IMR-90 (cell line): ENCODE data around the gene CD300LB. TPM values are rescaled to one million over a fixed set of nuclear protein-coding genes. Genes with fewer than 3 reads are reported as not detected.

Experiments
- ATAC-seq: fragments of 200-7000 bp; cut with Tn5 transposase; 2 replicates; pipeline ENCODE4 v1.9.1; 2020; ENCODE audit warnings: low read depth, mild to moderate bottlenecking, moderate library complexity
- BruUV-seq: library from RNA; stranded (reverse); fragments of 400-500 nt; replicated peaks from 2 replicates; lab custom pipeline; 2021; lab: Mats Ljungman, UMichigan
- CTCF ChIA-PET: fragments of 300-600 bp; formaldehyde crosslinking; extraction: SDS; loops from one replicate; lab custom pipeline; 2021; ENCODE audit warnings: antibody characterized with exemption; lab: Yijun Ruan, JAX
- POLR2A ChIA-PET: fragments of 300-600 bp; sonication (Branson Sonifier 250); formaldehyde crosslinking; loops from one replicate; lab custom pipeline; 2022; ENCODE audit warnings: antibody characterized with exemption; ENCODE audit not compliant: unreplicated experiment; lab: Charles Lee
- DNase-seq: peaks from one replicate; pipeline ENCODE4 v3.0.0; 2013
- H2AFZ ChIP-seq: replicated peaks from 2 replicates; pipeline ENCODE3; 2013; ENCODE audit warnings: low read length, mild to moderate bottlenecking; ENCODE audit not compliant: poor library complexity
- H2AK5ac ChIP-seq: 2 replicates; pipeline ENCODE4 v1.6.1; 2013; ENCODE audit warnings: low read depth, low read length, inconsistent platforms
- H2AK9ac ChIP-seq: replicated peaks from 2 replicates; pipeline ENCODE3; 2013; ENCODE audit warnings: mild to moderate bottlenecking, low read depth, low read length, moderate library complexity; ENCODE audit not compliant: poor library complexity
- H2BK120ac ChIP-seq: 2 replicates; pipeline ENCODE4 v1.6.1; 2013; ENCODE audit warnings: low read depth, low read length, inconsistent platforms
- H2BK15ac ChIP-seq: 3 replicates; pipeline ENCODE4 v1.6.1; 2013; ENCODE audit warnings: low read depth, low read length, inconsistent platforms
- H2BK20ac ChIP-seq: 2 replicates; pipeline ENCODE4 v1.6.1; 2013; ENCODE audit warnings: low read depth, mild to moderate bottlenecking, inconsistent platforms, low read length, moderate library complexity
- H2BK5ac ChIP-seq: 2 replicates; pipeline ENCODE4 v1.6.1; 2013; ENCODE audit warnings: mild to moderate bottlenecking, low read depth, low read length, inconsistent platforms; ENCODE audit not compliant: poor library complexity, severe bottlenecking
- H3K14ac ChIP-seq: replicated peaks from 2 replicates; pipeline ENCODE4 v1.6.1; 2013; ENCODE audit warnings: low read depth, low read length, inconsistent platforms
- H3K18ac ChIP-seq: 2 replicates; pipeline ENCODE4 v1.6.1; 2013; ENCODE audit warnings: low read depth, low read length, control low read depth
- H3K23ac ChIP-seq: 2 replicates; pipeline ENCODE4 v1.6.1; 2013; ENCODE audit warnings: low read depth, low read length, inconsistent platforms
- H3K27ac ChIP-seq: 2 replicates; pipeline ENCODE4 v1.5.1; 2013; ENCODE audit warnings: mild to moderate bottlenecking, control low read depth, low read length; ENCODE audit not compliant: insufficient read depth
- H3K27me3 ChIP-seq: 2 replicates; pipeline ENCODE4 v1.6.1; 2013; ENCODE audit warnings: low read length; ENCODE audit not compliant: control insufficient read depth, insufficient read depth
- H3K36me3 ChIP-seq: 2 replicates; pipeline ENCODE4 v1.6.1; 2013; ENCODE audit warnings: low read length, mixed read lengths; ENCODE audit not compliant: control insufficient read depth, insufficient read depth
- H3K4ac ChIP-seq: 2 replicates; pipeline ENCODE4 v1.6.1; 2013; ENCODE audit warnings: low read depth, low read length, inconsistent platforms
- H3K4me1 ChIP-seq: 2 replicates; pipeline ENCODE4 v1.6.1; 2013; ENCODE audit warnings: low read length, mixed read lengths; ENCODE audit not compliant: control insufficient read depth, insufficient read depth
- H3K4me2 ChIP-seq: 2 replicates; pipeline ENCODE4 v1.6.1; 2013; ENCODE audit warnings: low read depth, mild to moderate bottlenecking, control low read depth, low read length, moderate library complexity
- H3K4me3 ChIP-seq: 2 replicates; pipeline ENCODE4 v1.5.1; 2013; ENCODE audit warnings: low read depth, mild to moderate bottlenecking, control low read depth, low read length, moderate library complexity; ENCODE audit not compliant: insufficient read depth
- H3K56ac ChIP-seq: 2 replicates; pipeline ENCODE4 v1.6.1; 2013; ENCODE audit warnings: low read length, inconsistent platforms; ENCODE audit not compliant: insufficient read depth; ENCODE audit errors: extremely low read depth
- H3K79me1 ChIP-seq, 2 experiments: 2 replicates each; pipeline ENCODE4 v1.6.1; 2013; ENCODE audit warnings: low read length in 2 of 2, inconsistent platforms in 1 of 2, low read depth in 1 of 2
- H3K9ac ChIP-seq: 2 replicates; pipeline ENCODE4 v1.6.1; 2013; ENCODE audit warnings: low read depth, low read length, control low read depth
- H3K9me1 ChIP-seq: 2 replicates; pipeline ENCODE4 v1.6.1; 2013; ENCODE audit warnings: low read length, inconsistent platforms; ENCODE audit not compliant: insufficient read depth
- H3K9me3 ChIP-seq: 2 replicates; pipeline ENCODE4 v1.6.1; 2013; ENCODE audit warnings: low read length; ENCODE audit not compliant: control insufficient read depth, insufficient read depth
- H4K20me1 ChIP-seq: 2 replicates; pipeline ENCODE4 v1.6.1; 2013; ENCODE audit warnings: low read length, inconsistent platforms; ENCODE audit not compliant: insufficient read depth
- H4K5ac ChIP-seq: 2 replicates; pipeline ENCODE4 v1.6.1; 2013; ENCODE audit warnings: mild to moderate bottlenecking, low read depth, low read length, control low read depth
- H4K8ac ChIP-seq, 2 experiments: 2 replicates each; pipeline ENCODE4 v1.6.1; 2013; ENCODE audit warnings: low read depth in 2 of 2, low read length in 2 of 2, control low read depth in 1 of 2, inconsistent platforms in 1 of 2
- H4K91ac ChIP-seq: 2 replicates; pipeline ENCODE4 v1.6.1; 2013; ENCODE audit warnings: low read depth, low read length, inconsistent platforms; ENCODE audit not compliant: insufficient read depth
- BHLHE40 ChIP-seq: fragments of 150-350 bp; IDR thresholded peaks from 2 replicates; pipeline ENCODE4 v1.6.1; 2016; ENCODE audit warnings: mild to moderate bottlenecking, low read depth, low read length
- CEBPB ChIP-seq: IDR thresholded peaks from 2 replicates; pipeline ENCODE4 v1.6.1; 2012; ENCODE audit warnings: low read depth, low read length, improper control_type of control experiment
- CHD1 ChIP-seq: IDR thresholded peaks from 2 replicates; pipeline ENCODE4 v1.6.1; 2012; ENCODE audit warnings: low read depth, low read length, improper control_type of control experiment
- CTCF ChIP-seq: conservative IDR thresholded peaks from 2 replicates; pipeline ENCODE4 v1.5.1; 2012; ENCODE audit warnings: mild to moderate bottlenecking, low read depth, low read length, improper control_type of control experiment
- ELK1 ChIP-seq: fragments of 150-350 bp; IDR thresholded peaks from 2 replicates; pipeline ENCODE4 v1.6.1; 2016; ENCODE audit warnings: low read depth, mild to moderate bottlenecking, low read length, moderate library complexity, borderline replicate concordance
- FOS ChIP-seq: fragments of 150-350 bp; IDR thresholded peaks from 2 replicates; pipeline ENCODE4 v1.6.1; 2016; ENCODE audit warnings: low read depth, low read length
- MAFK ChIP-seq: IDR thresholded peaks from 2 replicates; pipeline ENCODE4 v1.6.1; 2012; ENCODE audit warnings: low read depth, low read length, improper control_type of control experiment
- MAZ ChIP-seq: IDR thresholded peaks from 2 replicates; pipeline ENCODE4 v1.6.1; 2012; ENCODE audit warnings: low read depth, mild to moderate bottlenecking, low read length, improper control_type of control experiment, moderate library complexity, borderline replicate concordance
- MXI1 ChIP-seq: IDR thresholded peaks from 2 replicates; pipeline ENCODE4 v1.6.1; 2012; ENCODE audit warnings: low read depth, mild to moderate bottlenecking, low read length, moderate library complexity, borderline replicate concordance
- NFE2L2 ChIP-seq: fragments of 150-350 bp; IDR thresholded peaks from 2 replicates; pipeline ENCODE4 v1.6.1; 2016; ENCODE audit warnings: low read depth, mild to moderate bottlenecking, low read length
- POLR2A ChIP-seq: IDR thresholded peaks from 2 replicates; pipeline ENCODE4 v1.6.1; 2012; ENCODE audit warnings: mild to moderate bottlenecking, low read depth, low read length
- RAD21 ChIP-seq: IDR thresholded peaks from 2 replicates; pipeline ENCODE4 v1.6.1; 2012; ENCODE audit warnings: low read length, improper control_type of control experiment
- RCOR1 ChIP-seq: IDR thresholded peaks from 2 replicates; pipeline ENCODE4 v1.6.1; 2012; ENCODE audit warnings: mild to moderate bottlenecking, low read length, improper control_type of control experiment; ENCODE audit not compliant: insufficient replicate concordance
- RFX5 ChIP-seq: IDR thresholded peaks from 2 replicates; pipeline ENCODE4 v1.8.0; 2012; ENCODE audit warnings: low read depth, mild to moderate bottlenecking, low read length, moderate library complexity
- SMC3 ChIP-seq: fragments of 150-350 bp; IDR thresholded peaks from 2 replicates; pipeline ENCODE4 v1.6.1; 2016; ENCODE audit warnings: low read depth, mild to moderate bottlenecking, antibody characterized with exemption, low read length, moderate library complexity
- USF2 ChIP-seq: fragments of 150-350 bp; IDR thresholded peaks from 2 replicates; pipeline ENCODE4 v1.6.1; 2017; ENCODE audit warnings: mild to moderate bottlenecking, antibody characterized with exemption, low read length, low read depth
- WGBS, 2 experiments: methylation state at CpG; one replicate each; pipeline versions ENCODE4 v1.1.5 to v1.1.7; 2013; ENCODE audit warnings: missing lambda C conversion rate in 2 of 2; ENCODE audit not compliant: insufficient read length in 1 of 2; ENCODE audit errors: extremely low coverage in 2 of 2; 5-methylcytosine and 5-hydroxymethylcytosine counted together
- dilution Hi-C: fragments of 300-500 bp; cut with HindIII; formaldehyde crosslinking; loops from one replicate; pipeline ENCODE4 v1.14.3; 2018; ENCODE audit warnings: low sequenced_read_pairs; ENCODE audit not compliant: unreplicated experiment
- in situ Hi-C: fragments of 300-500 bp; cut with MboI; formaldehyde crosslinking; loops from 3 replicates; pipeline ENCODE4 v1.14.3; 2019; ENCODE audit warnings: low sequenced_read_pairs, inconsistent platforms, mixed read lengths
- intact Hi-C: fragments of 100-400 bp; cut with micrococcal nuclease; formaldehyde crosslinking; loops from 2 replicates; pipeline ENCODE4 v1.10.0; 2022
- polyA plus RNA-seq, 3 experiments: library from polyadenylated mRNA; depleted of rRNA; stranded (reverse); fragments of >200 nt; gene quantifications; 2 replicates each; pipeline ENCODE4 v1.2.3, GENCODE V29; 2012; ENCODE audit warnings: low replicate concordance in 1 of 3
- total RNA-seq: library from RNA; depleted of rRNA; stranded (reverse); fragments of >200 nt; gene quantifications from 2 replicates; pipeline ENCODE4 v1.2.3, GENCODE V29; 2012

CD300LB gene
- total and polyA plus RNA-seq, 2 of the 4 experiments (the other 2 are of a cell fraction): not detected

GRCh38 chr17:74480290-74480689, 51.0 kb downstream of the CD300LB start:
- no peak overlapping the region for H2AK5ac ChIP-seq
- H3K4me1 ChIP-seq: no peaks in the 10 kb centered on the region
- BruUV-seq: no TSS peak
- ATAC-seq (no peak), DNase-seq (no peak)
- H2BK5ac ChIP-seq: no peak overlapping the region
- no peak overlapping the region for H3K9ac ChIP-seq
- no peak overlapping the region for H3K27ac ChIP-seq
- TF ChIP-seq CHD1: no peak
- no peak for TF ChIP-seq FOS
- no peak for TF ChIP-seq CEBPB
- no peak for TF ChIP-seq RAD21
- TF ChIP-seq BHLHE40: no peak
- no peak for TF ChIP-seq MAFK
- no peak for TF ChIP-seq USF2
- no peak for TF ChIP-seq ELK1
- no peak for TF ChIP-seq CTCF
- TF ChIP-seq SMC3: no peak
- no peak for TF ChIP-seq RFX5
- no peak for TF ChIP-seq NFE2L2
- no peak for TF ChIP-seq MAZ
- TF ChIP-seq RCOR1: no peak
- TF ChIP-seq POLR2A: no peak
- no peak for TF ChIP-seq MXI1
- H4K20me1 ChIP-seq: no peaks in the 10 kb centered on the region
- H4K91ac ChIP-seq: no peak overlapping the region
- ChIA-PET CTCF (no interaction called here), POLR2A (no interaction called here)
- intact Hi-C loops: no loop called here
- H3K4me3 ChIP-seq: no peak overlapping the region
- H4K5ac ChIP-seq: no peak overlapping the region
- H3K36me3 ChIP-seq: no peaks in the 10 kb centered on the region
- H3K23ac ChIP-seq: no peak overlapping the region
- H4K8ac ChIP-seq: no peak overlapping the region
- no peak overlapping the region for H3K14ac ChIP-seq
- no peaks in the 10 kb centered on the region for H3K79me1 ChIP-seq
- no peak overlapping the region for H3K4ac ChIP-seq
- H2BK15ac ChIP-seq: no peak overlapping the region
- dilution Hi-C loops: no loop called here
- no peak overlapping the region for H3K4me2 ChIP-seq
- no peak overlapping the region for H3K18ac ChIP-seq
- no peak overlapping the region for H2AFZ ChIP-seq
- in situ Hi-C loops: no loop called here
- no CpG with 5 or more reads among the region's 8 CpGs for WGBS, 2 experiments
- no peaks in the 10 kb centered on the region for H3K9me1 ChIP-seq
- no peak overlapping the region for H2BK120ac ChIP-seq
- H3K9me3 ChIP-seq: peaks cover 18% of the 10 kb centered on the region
- H2AK9ac ChIP-seq: no peak overlapping the region
- no peak overlapping the region for H2BK20ac ChIP-seq
- no peak overlapping the region for H3K56ac ChIP-seq
- no peaks in the 10 kb centered on the region for H3K27me3 ChIP-seq
